T-cell (primary cell): ENCODE data around the gene ANO9. TPM values are rescaled to one million over a fixed set of nuclear protein-coding genes. Genes with fewer than 3 reads are reported as not detected.

Source experiments
- ATAC-seq, 4 experiments: fragments of 200-7000 bp in 3 of 4; fragments of 150-1000 bp in 1 of 4; cut with Tn5 transposase; replicated peaks in 1 of 4; 1 replicate in 3 of 4; 2 replicates in 1 of 4; pipeline ENCODE4 v1.10.0; 2021; ENCODE audit warnings: moderate library complexity in 3 of 4, mild to moderate bottlenecking in 2 of 4, moderate number of reproducible peaks in 1 of 4
- CTCF ChIA-PET, 2 donors: fragments of 300-600 bp; sonication (Branson Sonifier 250); formaldehyde crosslinking; loops; one replicate each; lab custom pipeline; 2022; ENCODE audit warnings: antibody characterized with exemption in 2 of 2; lab: Charles Lee
- POLR2A ChIA-PET, 2 donors: fragments of 300-600 bp; sonication (Branson Sonifier 250); formaldehyde crosslinking; loops; one replicate each; lab custom pipeline; 2022; ENCODE audit warnings: antibody characterized with exemption in 2 of 2; lab: Charles Lee
- DNase-seq, 35 experiments: peaks; one replicate each; pipeline versions ENCODE4 v3.0.0 to v3.0.0-alpha.2; 2013 to 2023
- H3K27ac ChIP-seq: one replicate; pipeline ENCODE4 v1.5.1; 2013; ENCODE audit warnings: low read length
- H3K27me3 ChIP-seq, 2 experiments: replicated peaks in 1 of 2; 1 replicate in 1 of 2; 2 replicates in 1 of 2; pipeline versions ENCODE4 v1.6.1 to v1.7.0; 2013; ENCODE audit warnings: low read length in 1 of 2, mixed read lengths in 1 of 2; ENCODE audit not compliant: control insufficient read depth in 2 of 2, insufficient read depth in 2 of 2; ENCODE audit errors: extremely low read depth in 1 of 2
- H3K36me3 ChIP-seq, 2 donors: 1 replicate in 1 of 2; 2 replicates in 1 of 2; pipeline versions ENCODE4 v1.6.1 to v1.7.0; 2013; ENCODE audit warnings: low read length in 1 of 2; ENCODE audit not compliant: control insufficient read depth in 2 of 2, insufficient read depth in 1 of 2; ENCODE audit errors: extremely low read depth in 1 of 2
- H3K4me1 ChIP-seq, 2 experiments: 1 replicate in 1 of 2; 2 replicates in 1 of 2; pipeline versions ENCODE4 v1.6.1 to v1.7.0; 2013; ENCODE audit warnings: low read length in 2 of 2, mixed read lengths in 1 of 2; ENCODE audit not compliant: insufficient read depth in 2 of 2, control insufficient read depth in 1 of 2; ENCODE audit errors: extremely low read depth in 1 of 2
- H3K4me3 ChIP-seq, 2 donors: 1 replicate in 1 of 2; 2 replicates in 1 of 2; pipeline versions ENCODE4 v1.5.1 to v1.7.0; 2013; ENCODE audit warnings: mild to moderate bottlenecking in 2 of 2, low read length in 1 of 2, moderate library complexity in 1 of 2; ENCODE audit not compliant: control insufficient read depth in 1 of 2; ENCODE audit errors: extremely low read depth in 1 of 2
- H3K9me3 ChIP-seq: 2 replicates; pipeline ENCODE4 v1.7.0; 2013
- H3K27ac Mint-ChIP-seq, 2 donors: one replicate each; pipeline ENCODE4 v1.8.0; 2020 to 2021; ENCODE audit warnings: mild to moderate bottlenecking in 2 of 2, mixed read lengths in 2 of 2
- H3K27me3 Mint-ChIP-seq, 2 donors: one replicate each; pipeline ENCODE4 v1.8.0; 2021 to 2022; ENCODE audit warnings: mixed read lengths in 2 of 2
- H3K36me3 Mint-ChIP-seq: one replicate; pipeline ENCODE4 v1.8.0; 2021; ENCODE audit warnings: mixed read lengths
- H3K4me1 Mint-ChIP-seq, 3 donors: one replicate each; pipeline ENCODE4 v1.8.0; 2020 to 2022; ENCODE audit warnings: mixed read lengths in 3 of 3, mild to moderate bottlenecking in 1 of 3
- H3K4me3 Mint-ChIP-seq, 3 donors: one replicate each; pipeline ENCODE4 v1.8.0; 2020 to 2022; ENCODE audit warnings: mild to moderate bottlenecking in 3 of 3, mixed read lengths in 3 of 3, moderate library complexity in 3 of 3
- H3K9me3 Mint-ChIP-seq, 3 donors: one replicate each; pipeline ENCODE4 v1.8.0; 2020 to 2022; ENCODE audit warnings: mixed read lengths in 3 of 3
- WGBS: methylation state at CpG from one replicate; pipeline ENCODE4 v1.1.5; 2013; ENCODE audit warnings: missing lambda C conversion rate; ENCODE audit not compliant: insufficient coverage; 5-methylcytosine and 5-hydroxymethylcytosine counted together
- total RNA-seq, 35 experiments: library from RNA in 6 of 35; stranded (reverse) in 6 of 35; fragments of 120-200 nt in 1 of 35; gene quantifications; one replicate each; pipeline versions ENCODE4 v1.2.1 to v1.2.4 and lab custom pipeline; 2013 to 2026

ANO9 gene
- total RNA-seq, 5 donors from 2014 or later (not counting 1 experiment from before 2014, with no cell fraction given): 103 to 128 (median 120) TPM

- ATAC-seq (no peak), DNase-seq (no peak)
- 88% methylated on average over 11 of the region's 16 CpGs for WGBS
- POLR2A ChIA-PET: no interaction called here
- Histone ChIP-seq H3K36me3 (no peaks in the 10 kb centered on the region), H3K27ac (no peak overlapping the region), H3K4me1 (peaks cover 0 to 34% of the 10 kb centered on the region in 2 experiments), H3K27me3 (peaks cover 0 to 34% of the 10 kb centered on the region in 2 experiments), H3K4me3 (no peak overlapping the region), H3K9me3 (no peaks in the 10 kb centered on the region)
- peaks cover 0 to 9% (median 7%) of the 10 kb centered on the region in 3 donors for H3K4me1 Mint-ChIP-seq
- peaks cover 4 to 10% of the 10 kb centered on the region in 2 donors for H3K27me3 Mint-ChIP-seq
- peaks cover 0 to 8% (median 7%) of the 10 kb centered on the region in 3 donors for H3K9me3 Mint-ChIP-seq
- H3K36me3 Mint-ChIP-seq: no peaks in the 10 kb centered on the region
- CTCF ChIA-PET: no interaction called here
- no peak overlapping the region for H3K4me3 Mint-ChIP-seq
- H3K27ac Mint-ChIP-seq: no peak overlapping the region
These were observed 57.3 kb downstream of the ANO9 start for GRCh38 chr11:384511-384910.

- Histone ChIP-seq H3K4me3 (no peak overlapping the region), H3K27me3 (peaks cover 0 to 41% of the 10 kb centered on the region in 2 experiments), H3K27ac (no peak overlapping the region), H3K36me3 (no peaks in the 10 kb centered on the region), H3K9me3 (no peaks in the 10 kb centered on the region), H3K4me1 (peaks cover 0 to 34% of the 10 kb centered on the region in 2 experiments)
- WGBS: 93% methylated on average over 11 of the region's 14 CpGs
- H3K4me3 Mint-ChIP-seq: no peak overlapping the region
- CTCF ChIA-PET: no interaction called here
- peaks cover 0 to 9% (median 7%) of the 10 kb centered on the region in 3 donors for H3K4me1 Mint-ChIP-seq
- no peaks in the 10 kb centered on the region for H3K36me3 Mint-ChIP-seq
- H3K27me3 Mint-ChIP-seq: peaks cover 6 to 12% of the 10 kb centered on the region in 2 donors
- H3K9me3 Mint-ChIP-seq: peaks cover 0 to 8% (median 7%) of the 10 kb centered on the region in 3 donors
- ATAC-seq (no peak), DNase-seq (no peak)
- POLR2A ChIA-PET: no interaction called here
- H3K27ac Mint-ChIP-seq: no peak overlapping the region
These were observed 58.4 kb downstream of the ANO9 start for GRCh38 chr11:383431-383830.

GRCh38 chr11:382081-382629, 59.7 kb downstream of the ANO9 start:
- Histone ChIP-seq H3K9me3 (no peaks in the 10 kb centered on the region), H3K4me3 (no peak overlapping the region), H3K27me3 (peaks cover 0 to 44% of the 10 kb centered on the region in 2 experiments), H3K27ac (no peak overlapping the region), H3K4me1 (peaks cover 0 to 24% of the 10 kb centered on the region in 2 experiments), H3K36me3 (no peaks in the 10 kb centered on the region)
- 43% methylated on average over 3 of the region's 11 CpGs for WGBS
- peak overlapping the region in 1 of 2 donors; percentile 34 for H3K27ac Mint-ChIP-seq
- peaks cover 0 to 7% (median 4%) of the 10 kb centered on the region in 3 donors for H3K9me3 Mint-ChIP-seq
- DNase-seq (no peak), ATAC-seq (no peak)
- H3K4me1 Mint-ChIP-seq: peaks cover 0 to 5% (median 4%) of the 10 kb centered on the region in 3 donors
- ChIA-PET CTCF (no interaction called here), POLR2A (no interaction called here)
- peaks cover 8 to 13% of the 10 kb centered on the region in 2 donors for H3K27me3 Mint-ChIP-seq
- no peak overlapping the region for H3K4me3 Mint-ChIP-seq
- no peaks in the 10 kb centered on the region for H3K36me3 Mint-ChIP-seq

- Histone ChIP-seq H3K4me1 (peaks cover 0 to 19% of the 10 kb centered on the region in 2 experiments), H3K36me3 (no peaks in the 10 kb centered on the region), H3K27ac (no peak overlapping the region), H3K9me3 (no peaks in the 10 kb centered on the region), H3K27me3 (peaks cover 0 to 44% of the 10 kb centered on the region in 2 experiments), H3K4me3 (no peak overlapping the region)
- DNase-seq (no peak), ATAC-seq (no peak)
- CTCF ChIA-PET: no interaction called here
- H3K27me3 Mint-ChIP-seq: peaks cover 8 to 13% of the 10 kb centered on the region in 2 donors
- no peak overlapping the region for H3K27ac Mint-ChIP-seq
- WGBS: 60% methylated on average over 22 of the region's 35 CpGs
- no peaks in the 10 kb centered on the region for H3K36me3 Mint-ChIP-seq
- peaks cover 0 to under 1% (median under 1%) of the 10 kb centered on the region in 3 donors for H3K9me3 Mint-ChIP-seq
- peaks cover 0 to 3% (median 3%) of the 10 kb centered on the region in 3 donors for H3K4me1 Mint-ChIP-seq
- H3K4me3 Mint-ChIP-seq: no peak overlapping the region
- POLR2A ChIA-PET: no interaction called here
These were observed 60.2 kb downstream of the ANO9 start for GRCh38 chr11:381501-382072.

GRCh38 chr11:380996-381395, 60.8 kb downstream of the ANO9 start:
- Mint-ChIP-seq H3K4me1 (peaks cover 0 to 3% (median 3%) of the 10 kb centered on the region in 3 donors), H3K9me3 (no peaks in the 10 kb centered on the region), H3K36me3 (no peaks in the 10 kb centered on the region), H3K27ac (no peak overlapping the region), H3K27me3 (peaks cover 8 to 13% of the 10 kb centered on the region in 2 donors), H3K4me3 (no peak overlapping the region)
- peaks cover 0 to 13% of the 10 kb centered on the region in 2 experiments for H3K4me1 ChIP-seq
- no peak overlapping the region for H3K27ac ChIP-seq
- POLR2A ChIA-PET: no interaction called here
- H3K36me3 ChIP-seq: no peaks in the 10 kb centered on the region
- WGBS: 93% methylated on average over 3 of the region's 14 CpGs
- CTCF ChIA-PET: no interaction called here
- ATAC-seq (no peak), DNase-seq (no peak)
- peaks cover 0 to 44% of the 10 kb centered on the region in 2 experiments for H3K27me3 ChIP-seq
- H3K9me3 ChIP-seq: no peaks in the 10 kb centered on the region
- no peak overlapping the region for H3K4me3 ChIP-seq

GRCh38 chr11:380491-380890, 61.3 kb downstream of the ANO9 start:
- H3K36me3 Mint-ChIP-seq: no peaks in the 10 kb centered on the region
- ATAC-seq (no peak), DNase-seq (no peak)
- H3K4me3 Mint-ChIP-seq: no peak overlapping the region
- H3K9me3 ChIP-seq: no peaks in the 10 kb centered on the region
- H3K36me3 ChIP-seq: no peaks in the 10 kb centered on the region
- H3K4me1 ChIP-seq: peaks cover 0 to 9% of the 10 kb centered on the region in 2 experiments
- H3K4me3 ChIP-seq: no peak overlapping the region
- peaks cover 0 to 44% of the 10 kb centered on the region in 2 experiments for H3K27me3 ChIP-seq
- POLR2A ChIA-PET: no interaction called here
- no peak overlapping the region for H3K27ac Mint-ChIP-seq
- H3K27ac ChIP-seq: no peak overlapping the region
- CTCF ChIA-PET: no interaction called here
- peaks cover 0 to 3% (median 3%) of the 10 kb centered on the region in 3 donors for H3K4me1 Mint-ChIP-seq
- no peaks in the 10 kb centered on the region for H3K9me3 Mint-ChIP-seq
- H3K27me3 Mint-ChIP-seq: peaks cover 8 to 13% of the 10 kb centered on the region in 2 donors
- 96% methylated on average over 10 of the region's 23 CpGs for WGBS
